HG02973 (cell line): Measurements from ENCODE around the gene DAB1.

Experiments
- ATAC-seq: cut with Tn5 transposase; IDR thresholded peaks from one replicate; pipeline ENCODE4 v1.9.1; 2021; ENCODE audit warnings: moderate library complexity; ENCODE audit not compliant: unreplicated experiment

Gene DAB1

GRCh38 chr1:57041901-57042300, 382.0 kb downstream of the DAB1 start:
- no peak for ATAC-seq

GRCh38 chr1:57040811-57041210, 383.0 kb downstream of the DAB1 start:
- ATAC-seq: no peak

- ATAC-seq: no peak
These were observed 386.9 kb downstream of the DAB1 start for GRCh38 chr1:57036641-57037579.

DNA sequence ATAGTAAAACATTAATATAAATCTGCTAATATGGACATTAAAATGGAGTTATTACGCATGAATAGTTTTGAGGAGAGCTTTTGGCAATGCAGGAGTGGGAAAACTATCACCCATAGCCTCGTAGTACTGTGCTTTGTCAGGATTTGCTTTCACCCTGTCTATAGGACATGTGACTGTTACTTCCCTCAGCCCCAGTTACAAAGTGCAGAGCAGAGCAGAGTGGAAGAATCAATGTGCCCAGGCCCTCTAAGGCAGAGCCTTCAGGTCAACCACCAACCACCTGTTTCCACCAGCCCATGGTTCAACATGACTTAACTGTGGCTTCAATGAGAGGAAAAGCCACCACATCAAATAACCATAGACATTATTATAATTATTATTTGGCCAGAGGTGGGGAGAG, 389.1 kb downstream of the DAB1 start:
- no peak for ATAC-seq

- no peak for ATAC-seq
These were observed 390.4 kb downstream of the DAB1 start for GRCh38 chr1:57033222-57034001.

DNA sequence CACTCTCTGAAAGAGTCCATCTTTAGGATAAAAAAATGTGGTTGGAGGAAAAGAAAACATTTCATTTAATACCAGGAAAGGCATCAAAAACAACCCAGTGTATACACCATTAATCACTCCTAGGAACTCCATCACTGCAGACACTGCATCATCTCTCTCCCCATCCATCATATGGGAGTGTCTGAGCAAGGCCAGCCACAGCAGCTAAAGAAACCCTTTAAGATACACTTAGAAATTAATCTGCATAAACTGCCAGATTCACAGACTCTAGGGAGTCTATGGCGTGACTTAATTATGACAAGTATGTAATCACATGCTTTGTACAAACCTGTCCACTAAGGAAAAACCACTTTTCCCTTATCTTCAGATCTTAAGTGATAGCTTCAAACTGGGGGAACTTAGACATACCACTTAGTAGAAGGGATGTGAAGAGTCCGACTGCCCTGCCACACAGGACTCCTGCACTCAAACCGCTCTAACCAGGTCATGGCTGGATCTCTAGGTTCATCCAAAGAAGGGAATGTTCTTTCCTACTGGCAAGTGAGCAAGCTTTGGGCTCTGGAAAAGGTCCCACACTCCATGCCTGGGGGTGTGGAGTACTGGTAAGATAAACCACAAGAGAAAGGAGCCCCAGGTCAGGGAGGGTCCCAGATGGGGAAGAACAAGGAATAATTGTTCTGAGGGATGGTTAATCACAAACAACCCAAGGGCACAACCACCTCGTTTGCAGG, 397.1 kb downstream of the DAB1 start:
- no peak for ATAC-seq

DNA sequence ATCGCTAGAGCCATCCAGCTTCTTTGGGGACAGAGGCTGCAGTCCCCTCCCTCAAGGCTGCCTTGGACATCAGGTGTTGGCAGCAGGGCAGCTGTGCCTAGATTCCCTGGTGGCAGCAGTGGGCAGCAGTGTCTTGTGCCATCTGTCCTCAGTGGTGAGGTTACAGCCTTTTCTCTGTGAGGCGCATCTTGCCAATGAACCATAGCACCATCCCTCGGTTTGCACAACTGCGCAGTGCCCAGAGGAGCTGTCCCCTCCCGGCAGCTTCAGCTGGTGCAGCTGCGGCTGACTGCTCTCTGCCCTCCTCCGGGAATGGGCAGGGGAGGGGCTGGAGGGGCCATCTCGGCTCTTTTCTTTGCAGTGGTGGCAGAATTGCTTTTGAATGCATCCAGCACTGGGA, 399.0 kb downstream of the DAB1 start:
- no peak for ATAC-seq

GRCh38 chr1:57024428-57024827, 399.4 kb downstream of the DAB1 start:
- ATAC-seq: no peak

DNA sequence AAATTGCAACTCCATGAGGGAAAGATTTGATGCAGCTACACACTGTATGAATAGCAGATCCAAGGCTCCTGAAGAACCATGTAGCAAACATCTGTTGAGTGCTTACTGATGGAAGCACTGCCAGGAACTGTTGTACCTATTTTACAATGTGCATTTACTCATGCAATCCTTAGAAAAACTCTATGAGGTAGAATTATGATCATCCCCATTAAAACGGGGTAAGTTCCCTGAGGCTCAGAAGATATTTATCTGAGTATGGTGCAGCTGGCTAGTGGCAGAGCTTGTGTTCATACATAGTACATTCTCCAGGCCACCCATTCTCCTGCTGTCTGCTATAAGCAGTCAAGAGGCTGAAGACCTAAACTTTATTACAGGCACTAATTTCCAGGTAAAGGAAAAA, 403.6 kb downstream of the DAB1 start:
- ATAC-seq: no peak

- ATAC-seq: no peak
These were observed 404.5 kb downstream of the DAB1 start for GRCh38 chr1:57019236-57019839.

DNA sequence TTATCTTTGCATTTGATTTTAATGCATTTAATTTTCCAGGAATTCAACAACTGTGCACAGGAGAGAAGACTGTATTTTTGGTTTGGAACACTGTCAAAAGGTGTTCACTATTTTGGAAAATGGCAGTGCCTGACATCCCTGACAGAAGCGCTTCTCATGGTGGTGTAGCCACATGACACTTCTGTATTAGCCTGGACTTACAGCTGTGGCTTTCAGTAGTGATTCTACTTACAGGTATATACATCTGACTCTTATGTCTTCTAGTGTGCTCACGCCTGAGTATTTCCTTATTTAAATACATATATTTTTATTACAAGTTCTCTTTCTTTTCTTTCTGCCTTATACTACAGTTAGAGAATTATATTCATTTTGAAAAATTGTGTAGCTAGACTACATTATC, 405.7 kb downstream of the DAB1 start:
- ATAC-seq: no peak

DNA sequence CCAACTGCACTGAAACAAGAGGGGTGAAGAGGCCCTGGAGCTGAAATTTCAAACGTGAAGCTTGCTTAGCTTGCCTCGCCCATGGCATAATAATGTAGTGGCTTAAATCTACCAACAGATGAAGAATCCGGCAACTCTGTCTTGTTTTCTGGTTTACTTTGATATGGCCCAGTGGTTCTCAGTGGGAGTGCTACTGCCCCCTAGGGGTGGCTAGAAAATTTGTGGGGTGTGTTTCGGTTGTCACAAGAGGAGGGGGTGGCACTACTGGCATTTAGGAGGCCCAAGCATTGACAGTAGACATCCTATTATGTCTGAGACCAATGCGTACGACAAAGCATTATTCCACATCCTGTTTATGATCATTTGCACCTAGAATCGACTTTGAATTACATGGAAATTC, 406.1 kb downstream of the DAB1 start:
- ATAC-seq: no peak

DNA sequence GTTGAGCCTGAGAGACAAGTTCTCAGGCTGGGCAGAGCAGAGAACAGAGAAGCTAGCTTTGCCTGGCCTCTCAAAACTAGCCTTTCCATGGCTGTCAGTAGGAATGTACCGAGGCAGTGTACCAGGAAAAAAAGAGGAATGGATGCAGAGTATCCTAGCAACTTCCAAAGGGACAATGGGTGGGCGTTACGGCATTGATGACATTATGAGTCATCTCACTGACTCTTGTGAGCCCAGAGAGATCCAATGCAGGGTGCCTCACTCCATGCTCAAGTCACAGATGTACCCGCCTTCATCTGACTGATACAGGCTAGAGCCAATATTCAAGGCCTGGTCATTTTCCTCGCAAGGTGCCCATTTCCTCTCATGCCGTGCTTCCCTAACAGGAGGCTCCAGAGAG, 406.7 kb downstream of the DAB1 start:
- ATAC-seq: no peak

- ATAC-seq: no peak
These were observed 408.8 kb downstream of the DAB1 start for GRCh38 chr1:57015071-57015470.

DNA sequence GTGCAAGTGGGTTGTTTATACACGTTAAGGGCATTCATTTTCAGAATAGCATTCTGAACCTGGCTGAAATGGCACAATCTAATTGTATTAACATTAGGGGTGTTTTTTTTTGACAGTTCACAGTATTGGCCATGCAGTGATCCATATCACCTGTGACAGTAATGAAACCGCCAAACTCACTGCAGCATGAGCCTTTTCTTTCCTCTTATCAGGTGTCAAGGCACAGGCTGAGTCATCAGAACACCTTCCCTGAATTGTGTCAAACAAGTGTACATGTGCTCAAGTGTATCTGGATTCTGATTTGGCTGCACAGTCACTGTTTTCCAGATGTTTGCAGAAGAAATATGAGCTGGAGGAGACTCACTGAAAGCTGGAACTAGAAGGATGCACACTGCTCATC, 410.3 kb downstream of the DAB1 start:
- ATAC-seq: no peak

DNA sequence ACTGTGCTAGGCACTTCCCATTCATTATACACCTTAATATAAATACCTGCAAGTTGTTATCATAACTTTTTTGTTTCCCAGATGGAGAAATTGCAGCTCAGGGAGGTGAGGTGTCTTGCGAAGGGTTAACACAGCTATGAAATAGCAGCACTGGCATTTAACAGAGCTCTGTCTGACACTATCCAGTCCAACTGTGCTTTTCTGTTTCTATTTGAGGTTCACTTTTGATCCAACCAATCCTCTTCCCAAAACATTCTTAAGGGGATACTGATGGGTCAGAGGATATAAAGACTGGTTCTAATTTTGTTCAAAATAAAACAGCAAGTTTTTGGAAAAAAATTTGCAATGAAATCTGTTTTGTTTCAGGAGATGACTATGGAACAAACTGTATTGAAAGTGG, 411.5 kb downstream of the DAB1 start:
- no peak for ATAC-seq

DNA sequence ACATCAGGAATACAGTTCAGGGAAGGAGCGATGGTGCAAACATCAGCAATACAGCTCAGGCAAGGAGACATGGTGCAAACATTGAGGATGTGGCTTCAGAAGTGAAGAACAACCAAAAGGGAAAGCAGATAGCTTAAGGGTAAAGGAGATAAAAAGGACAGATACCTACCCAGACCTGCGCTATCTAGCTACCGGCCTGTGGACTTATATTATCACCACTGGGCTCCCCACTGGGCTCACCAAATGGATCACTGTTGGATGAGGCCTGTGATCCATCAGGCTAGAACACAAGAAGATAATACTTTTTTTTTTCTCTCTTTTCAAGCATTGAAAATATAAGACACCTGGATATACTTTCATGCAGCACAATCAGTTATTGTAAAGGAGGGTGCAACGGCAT, 413.3 kb downstream of the DAB1 start:
- no peak for ATAC-seq

- no peak for ATAC-seq
These were observed 415.9 kb downstream of the DAB1 start for GRCh38 chr1:57007948-57008347.

- no peak for ATAC-seq
These were observed 416.4 kb downstream of the DAB1 start for GRCh38 chr1:57007472-57007871.

- ATAC-seq: no peak
These were observed 420.3 kb downstream of the DAB1 start for GRCh38 chr1:57003398-57004139.
